NT2/D1 (cell line): ENCODE data around the gene RPP21.

Experiments used
- SUZ12 ChIP-seq: IDR thresholded peaks from 2 replicates; pipeline ENCODE4 v1.6.1; 2011; ENCODE audit not compliant: insufficient read length, insufficient read depth; ENCODE audit errors: extremely low read depth
- ZNF274 ChIP-seq: IDR thresholded peaks from 2 replicates; pipeline ENCODE4 v1.6.1; 2011; ENCODE audit warnings: mild to moderate bottlenecking, low read depth, low read length

DNA sequence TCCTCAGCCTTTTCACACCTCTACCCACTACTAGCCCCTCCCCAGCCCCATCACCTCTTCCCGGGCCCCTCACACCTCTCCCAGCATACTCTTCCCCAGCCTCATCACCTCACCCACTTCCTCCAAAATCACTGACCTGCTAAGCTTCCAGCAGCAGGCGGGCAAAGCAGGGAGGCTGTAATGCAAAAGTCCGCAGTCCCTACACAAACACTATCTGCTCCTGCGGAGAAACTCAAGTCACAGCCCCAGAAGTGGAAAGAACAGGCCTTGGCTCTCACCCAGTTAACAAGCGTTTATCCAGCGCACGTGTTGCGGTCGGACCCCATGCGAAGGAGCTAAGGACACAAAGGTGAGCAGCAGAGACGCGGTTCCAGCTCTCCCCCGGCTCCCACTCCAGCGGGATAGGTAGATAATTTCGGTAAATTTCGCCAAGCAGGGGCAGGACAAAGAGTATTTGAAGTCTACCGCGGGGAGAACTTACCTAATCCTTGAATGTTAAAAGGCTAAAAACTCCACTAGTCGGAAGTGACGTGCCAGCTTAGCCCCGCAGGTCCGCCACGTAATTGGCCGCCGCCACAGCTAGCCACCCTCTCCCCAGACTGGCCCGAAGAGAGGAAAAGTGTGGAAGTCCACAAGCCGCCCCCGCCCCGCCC, 19.0 kb upstream of the RPP21 start:
- TF ChIP-seq SUZ12, result no peak
- no peak for TF ChIP-seq ZNF274
